Esophagus (tissue), 2 donors: ENCODE data around the gene PPP2R3A. TPM values are rescaled to one million over a fixed set of nuclear protein-coding genes. Genes with fewer than 3 reads are reported as not detected.

Source experiments
- H3K27ac ChIP-seq, 2 donors: one replicate each; pipeline ENCODE4 v1.5.1; 2013; ENCODE audit warnings: low read depth in 2 of 2, mild to moderate bottlenecking in 2 of 2, inconsistent platforms in 1 of 2, low read length in 1 of 2, moderate library complexity in 1 of 2
- H3K27me3 ChIP-seq, 2 donors: one replicate each; pipeline ENCODE4 v1.6.1; 2013; ENCODE audit warnings: low read length in 2 of 2, control low read depth in 1 of 2, mild to moderate bottlenecking in 1 of 2; ENCODE audit not compliant: insufficient read depth in 2 of 2, control insufficient read depth in 1 of 2
- H3K36me3 ChIP-seq, 2 donors: one replicate each; pipeline ENCODE4 v1.6.1; 2013; ENCODE audit warnings: low read length in 1 of 2; ENCODE audit not compliant: control insufficient read depth in 2 of 2, insufficient read depth in 2 of 2
- H3K4me1 ChIP-seq, 2 donors: one replicate each; pipeline ENCODE4 v1.6.1; 2013; ENCODE audit warnings: low read length in 1 of 2; ENCODE audit not compliant: control insufficient read depth in 2 of 2, insufficient read depth in 2 of 2
- H3K4me3 ChIP-seq, 2 donors: one replicate each; pipeline ENCODE4 v1.5.1; 2013; ENCODE audit warnings: low read length in 2 of 2, mild to moderate bottlenecking in 2 of 2, low read depth in 1 of 2, moderate library complexity in 1 of 2
- H3K9me3 ChIP-seq, 2 donors: one replicate each; pipeline ENCODE4 v1.6.1; 2013; ENCODE audit warnings: mild to moderate bottlenecking in 2 of 2, low read depth in 1 of 2, low read length in 1 of 2, moderate library complexity in 1 of 2; ENCODE audit not compliant: control insufficient read depth in 2 of 2, insufficient read depth in 1 of 2
- WGBS, 2 donors: extraction: QIAGEN DNeasy Blood & Tissue Kit; methylation state at CpG; one replicate each; pipeline ENCODE4 v1.1.7; 2013; 5-methylcytosine and 5-hydroxymethylcytosine counted together
- polyA plus RNA-seq, 2 donors: library from polyadenylated mRNA; stranded (reverse); fragments of 200-250 nt; gene quantifications; one replicate each; pipeline ENCODE4 v1.2.3, GENCODE V29; 2013
- donor health status: healthy with polysubstance abuse.
- donor health status: Bipolar disorder and iron deficiency.

PPP2R3A gene
- polyA plus RNA-seq, 2 donors: 2.1 to 3.5 TPM

DNA sequence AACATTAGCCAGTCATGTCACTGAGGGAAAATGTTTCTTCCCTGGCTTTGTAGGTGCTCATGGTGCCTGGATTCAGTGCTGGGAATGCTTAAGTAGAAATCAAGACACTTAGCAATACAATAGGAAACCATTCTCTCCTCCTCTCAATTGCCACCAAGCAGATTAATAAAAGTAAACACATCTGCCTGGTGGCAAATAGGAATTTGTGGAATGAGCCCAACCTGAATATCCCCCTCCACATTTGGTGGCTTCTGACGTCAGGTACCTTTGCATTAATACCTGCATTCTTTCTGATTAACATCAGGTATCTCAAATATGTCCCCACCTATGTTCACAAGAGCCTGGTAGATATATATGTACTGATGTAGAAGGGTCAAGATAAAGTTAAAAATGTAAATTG is 42.7 kb downstream of the PPP2R3A start:
- Histone ChIP-seq H3K9me3 (no peaks in the 10 kb centered on the region), H3K4me1 (no peaks in the 10 kb centered on the region), H3K27me3 (no peaks in the 10 kb centered on the region), H3K4me3 (no peak overlapping the region), H3K36me3 (peaks cover 0 to 2% of the 10 kb centered on the region in 2 donors), H3K27ac (no peak overlapping the region)
- 69 to 92% methylated on average over 1 of the region's 1 CpG for WGBS, 2 donors

DNA sequence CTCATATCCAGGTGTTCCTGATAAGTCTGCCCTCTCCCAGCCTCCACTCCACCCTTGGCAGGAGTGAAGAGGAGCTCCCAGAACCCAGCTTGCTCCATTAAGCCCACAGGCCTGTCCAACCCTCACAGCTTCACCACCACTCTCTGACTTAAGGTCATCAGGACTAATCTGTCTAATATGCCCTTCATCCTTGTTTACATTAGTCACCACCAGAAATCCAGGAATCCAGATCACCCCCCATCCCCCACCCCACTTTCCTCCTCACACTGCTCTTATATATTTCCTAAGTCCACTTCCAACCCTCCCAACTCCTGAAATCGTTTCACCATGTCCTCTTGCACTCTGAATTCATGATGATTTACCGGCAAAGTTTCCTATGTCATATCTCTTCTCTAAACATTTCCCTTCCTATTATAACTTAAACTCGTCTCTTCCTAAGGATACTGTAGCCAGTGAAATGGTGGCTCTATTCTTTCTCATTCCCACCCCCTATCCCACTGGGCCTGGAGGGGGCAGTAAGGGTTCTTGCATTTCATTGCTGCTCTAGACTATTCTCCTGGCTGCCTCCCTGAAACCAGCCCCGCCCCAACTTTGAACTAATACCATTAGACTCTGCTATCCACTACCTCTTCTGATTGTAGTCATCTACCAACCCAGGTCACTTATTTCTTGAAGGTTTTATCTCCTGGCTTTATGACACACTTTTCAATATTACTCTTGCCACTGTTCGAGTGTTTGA is 43.4 kb downstream of the PPP2R3A start:
- Histone ChIP-seq H3K4me1 (no peaks in the 10 kb centered on the region), H3K4me3 (no peak overlapping the region), H3K36me3 (peaks cover 0 to 2% of the 10 kb centered on the region in 2 donors), H3K9me3 (no peaks in the 10 kb centered on the region), H3K27ac (no peak overlapping the region), H3K27me3 (no peaks in the 10 kb centered on the region)
- 86 to 88% methylated on average over 5 of the region's 5 CpGs for WGBS, 2 donors

GRCh38 chr3:136018876-136019275 is 53.3 kb downstream of the PPP2R3A start:
- Histone ChIP-seq H3K4me1 (no peaks in the 10 kb centered on the region), H3K9me3 (no peaks in the 10 kb centered on the region), H3K27me3 (no peaks in the 10 kb centered on the region), H3K36me3 (no peaks in the 10 kb centered on the region), H3K27ac (no peak overlapping the region), H3K4me3 (no peak overlapping the region)
- WGBS, 2 donors: 52 to 62% methylated on average over 1 of the region's 1 CpG

GRCh38 chr3:136021803-136022202 is 56.3 kb downstream of the PPP2R3A start:
- no peaks in the 10 kb centered on the region for H3K9me3 ChIP-seq
- no peaks in the 10 kb centered on the region for H3K4me1 ChIP-seq
- no peak overlapping the region for H3K4me3 ChIP-seq
- 83 to 88% methylated on average over 1 of the region's 1 CpG for WGBS, 2 donors
- H3K27me3 ChIP-seq: no peaks in the 10 kb centered on the region
- no peaks in the 10 kb centered on the region for H3K36me3 ChIP-seq
- no peak overlapping the region for H3K27ac ChIP-seq

DNA sequence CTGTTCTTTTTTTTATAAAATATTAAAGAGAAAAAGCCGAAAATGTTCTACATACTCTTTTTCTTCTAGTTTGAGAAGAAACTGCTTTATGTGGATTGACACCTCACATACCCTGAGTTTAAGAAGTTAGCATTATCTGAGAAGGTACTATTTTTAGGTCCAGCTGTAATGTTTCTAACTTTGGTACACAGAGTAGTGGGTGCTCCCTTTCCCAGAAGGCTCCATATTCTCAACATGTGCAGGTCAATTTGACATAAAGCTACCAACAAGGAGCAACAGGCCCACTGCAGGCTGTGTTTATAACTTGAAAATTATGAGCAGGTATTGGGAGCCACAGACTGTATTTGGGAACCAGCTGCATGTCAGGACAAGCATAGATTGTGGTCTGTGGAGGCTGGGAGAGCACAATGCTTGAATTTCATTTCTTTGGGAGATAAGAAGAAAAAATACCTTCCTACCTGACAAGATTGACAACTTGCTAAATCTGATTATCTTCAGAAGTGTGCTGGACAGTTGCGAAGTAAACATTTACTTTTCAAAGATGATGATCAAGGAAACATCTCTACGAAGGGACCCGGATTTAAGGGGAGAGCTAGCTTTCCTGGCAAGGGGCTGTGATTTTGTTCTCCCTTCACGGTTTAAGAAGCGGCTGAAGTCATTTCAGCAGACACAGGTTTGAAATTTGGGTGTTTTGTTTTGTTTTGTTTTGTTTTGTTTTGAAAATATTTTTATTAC is 57.2 kb downstream of the PPP2R3A start:
- H3K4me1 ChIP-seq: no peaks in the 10 kb centered on the region
- no peaks in the 10 kb centered on the region for H3K36me3 ChIP-seq
- H3K9me3 ChIP-seq: no peaks in the 10 kb centered on the region
- no peak overlapping the region for H3K27ac ChIP-seq
- H3K4me3 ChIP-seq: no peak overlapping the region
- no peaks in the 10 kb centered on the region for H3K27me3 ChIP-seq
- WGBS, 2 donors: 86 to 87% methylated on average over 6 of the region's 6 CpGs

- Histone ChIP-seq H3K36me3 (peaks cover 2 to 3% of the 10 kb centered on the region in 2 donors), H3K4me1 (no peaks in the 10 kb centered on the region), H3K27me3 (no peaks in the 10 kb centered on the region), H3K4me3 (no peak overlapping the region), H3K9me3 (no peaks in the 10 kb centered on the region), H3K27ac (no peak overlapping the region)
- 77 to 79% methylated on average over 3 of the region's 3 CpGs for WGBS, 2 donors
These were observed 57.9 kb downstream of the PPP2R3A start for GRCh38 chr3:136023264-136023978.

GRCh38 chr3:136036306-136036705 is 70.8 kb downstream of the PPP2R3A start:
- no peaks in the 10 kb centered on the region for H3K9me3 ChIP-seq
- 91 to 96% methylated on average over 3 of the region's 3 CpGs for WGBS, 2 donors
- H3K4me1 ChIP-seq: no peaks in the 10 kb centered on the region
- H3K27ac ChIP-seq: no peak overlapping the region
- H3K36me3 ChIP-seq: peaks cover 0 to 2% of the 10 kb centered on the region in 2 donors
- no peak overlapping the region for H3K4me3 ChIP-seq
- H3K27me3 ChIP-seq: no peaks in the 10 kb centered on the region

DNA sequence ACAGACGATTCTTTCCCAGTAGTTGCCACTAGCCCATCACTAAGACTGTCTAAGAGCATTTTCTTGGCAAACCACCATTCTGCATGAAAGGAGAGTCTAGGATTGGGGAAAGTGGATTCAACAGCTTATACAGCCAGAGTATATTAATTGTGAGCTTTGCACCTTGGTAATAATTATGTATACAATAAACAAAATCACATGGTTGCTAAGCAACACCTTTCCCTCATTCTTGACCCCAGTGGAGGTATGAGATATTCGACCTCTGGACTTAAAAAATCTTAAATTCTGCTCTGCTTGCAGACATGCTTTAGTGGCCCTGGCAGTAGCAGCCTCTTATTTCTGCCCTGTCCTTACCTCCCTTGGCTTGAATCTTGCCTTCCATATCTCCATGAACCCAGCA is 73.1 kb downstream of the PPP2R3A start:
- H3K4me3 ChIP-seq: no peak overlapping the region
- no peaks in the 10 kb centered on the region for H3K9me3 ChIP-seq
- H3K27me3 ChIP-seq: no peaks in the 10 kb centered on the region
- WGBS, 2 donors: 62 to 71% methylated on average over 2 of the region's 2 CpGs
- no peaks in the 10 kb centered on the region for H3K4me1 ChIP-seq
- H3K27ac ChIP-seq: no peak overlapping the region
- peaks cover 0 to 2% of the 10 kb centered on the region in 2 donors for H3K36me3 ChIP-seq

DNA sequence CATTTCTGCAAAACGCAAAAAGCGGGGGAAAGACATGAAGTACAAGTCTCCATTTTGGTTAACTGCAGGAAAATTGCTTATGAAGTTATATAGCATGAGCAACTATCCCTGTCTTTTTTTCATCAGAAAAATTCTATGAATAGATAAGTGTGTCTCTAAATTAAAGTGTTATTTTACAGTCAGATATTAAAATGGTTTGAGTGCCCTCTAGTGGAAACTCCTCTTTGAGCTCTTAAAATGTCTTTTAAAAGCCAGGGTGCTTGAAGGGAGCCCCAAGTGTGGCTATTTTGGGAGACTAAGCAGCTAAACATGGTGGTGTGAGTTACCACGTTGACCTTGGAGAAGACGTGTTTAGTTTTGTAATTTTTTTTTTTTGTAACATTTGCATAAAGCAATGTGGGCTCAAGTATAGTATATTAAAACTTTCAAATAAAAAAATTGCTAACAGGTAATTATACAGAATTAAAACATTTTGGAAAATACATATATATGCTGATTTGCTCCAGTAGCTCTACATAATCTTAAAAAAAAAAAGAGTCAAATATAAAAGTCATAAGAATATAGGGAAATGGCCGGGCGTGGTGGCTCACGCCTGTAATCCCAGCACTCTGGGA is 77.2 kb downstream of the PPP2R3A start:
- Histone ChIP-seq H3K9me3 (no peaks in the 10 kb centered on the region), H3K36me3 (peaks cover 4 to 11% of the 10 kb centered on the region in 2 donors), H3K4me3 (no peak overlapping the region), H3K27me3 (no peaks in the 10 kb centered on the region), H3K27ac (no peak overlapping the region), H3K4me1 (no peaks in the 10 kb centered on the region)
- 72% methylated on average over 7 of the region's 7 CpGs for WGBS, 2 donors
